ENCODE results near the gene SF3B1.
A peak's percentile ranks its signal among the peaks of the same experiment; 100 is the strongest.
"Not testable (repeated sequence)": the region's sequence is repeated elsewhere in the genome, so short reads cannot be mapped to it uniquely, and the experiment has no call there.

Gene SF3B1

DNA sequence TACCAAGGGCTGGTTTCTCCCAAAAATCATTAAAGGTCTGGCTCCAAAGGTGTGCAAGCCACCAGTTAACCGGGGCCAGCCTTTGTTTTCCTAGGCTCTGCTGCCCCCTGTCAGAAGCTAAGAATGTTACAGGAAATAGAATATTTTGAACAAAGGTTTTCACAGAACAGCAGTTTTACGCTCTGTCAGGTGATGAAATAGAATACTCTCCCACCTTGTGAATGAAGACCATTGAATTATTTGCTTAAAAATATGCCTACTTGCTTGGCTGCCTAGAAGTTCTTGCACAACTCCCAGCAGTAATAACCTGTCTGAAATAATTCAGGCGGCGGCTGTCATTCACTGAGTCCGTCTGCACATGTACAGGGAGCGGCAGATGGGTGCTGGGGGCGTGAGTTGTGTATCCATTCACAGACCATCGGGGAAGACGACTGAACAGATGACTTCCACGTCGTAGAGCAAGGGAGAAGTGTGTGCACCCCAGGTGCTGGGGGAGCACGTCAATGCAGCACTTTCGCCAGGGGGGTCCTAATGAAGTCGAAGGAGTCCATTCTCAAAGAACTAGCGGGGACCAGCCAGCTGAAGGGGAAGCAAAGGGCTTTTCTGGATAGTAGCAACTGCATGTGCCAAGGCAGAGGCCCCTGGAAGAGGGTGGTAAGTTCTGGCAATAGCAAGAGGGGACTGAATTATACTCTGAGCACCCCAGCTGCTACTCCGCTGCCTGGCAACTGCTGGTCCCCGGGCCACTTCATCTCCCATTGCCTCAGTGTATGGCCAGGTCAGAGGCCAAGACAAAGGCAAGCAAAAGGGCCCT is 56.1 kb downstream of the SF3B1 start:
- Mint-ChIP-seq H3K9me3 (ENCODE audit: low read depth) (no peaks in the 10 kb centered on the region), H3K4me3 (no peak overlapping the region), H3K27ac (peak overlapping the region; percentile 34), H3K36me3 (no peaks in the 10 kb centered on the region), H3K4me1 (ENCODE audit: low read depth) (peaks cover 13% of the 10 kb centered on the region), H3K27me3 (peaks cover 1% of the 10 kb centered on the region)

DNA sequence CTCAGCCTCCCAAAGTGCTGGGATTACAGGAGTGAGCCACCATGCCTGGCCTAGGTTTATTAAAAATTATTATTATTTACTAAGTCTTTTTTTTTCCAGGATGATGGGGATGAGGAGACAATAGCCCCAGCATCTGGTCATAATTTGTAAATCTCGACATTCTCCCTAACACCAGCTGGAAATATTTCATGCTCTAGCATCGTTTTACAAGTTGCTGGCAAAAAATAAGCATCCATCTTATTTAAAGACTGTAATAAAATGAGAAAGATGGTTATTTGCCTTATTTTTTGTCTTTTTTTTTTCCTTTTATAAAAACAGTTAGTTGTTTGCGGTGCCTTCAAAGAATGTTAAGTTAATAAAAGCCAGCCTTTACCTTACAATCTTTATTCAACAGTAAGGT is 56.7 kb downstream of the SF3B1 start:
- Mint-ChIP-seq H3K4me1 (ENCODE audit: low read depth) (peaks cover 11% of the 10 kb centered on the region), H3K27me3 (peaks cover 1% of the 10 kb centered on the region), H3K27ac (no peak overlapping the region), H3K9me3 (ENCODE audit: low read depth) (no peaks in the 10 kb centered on the region), H3K4me3 (no peak overlapping the region), H3K36me3 (no peaks in the 10 kb centered on the region)

DNA sequence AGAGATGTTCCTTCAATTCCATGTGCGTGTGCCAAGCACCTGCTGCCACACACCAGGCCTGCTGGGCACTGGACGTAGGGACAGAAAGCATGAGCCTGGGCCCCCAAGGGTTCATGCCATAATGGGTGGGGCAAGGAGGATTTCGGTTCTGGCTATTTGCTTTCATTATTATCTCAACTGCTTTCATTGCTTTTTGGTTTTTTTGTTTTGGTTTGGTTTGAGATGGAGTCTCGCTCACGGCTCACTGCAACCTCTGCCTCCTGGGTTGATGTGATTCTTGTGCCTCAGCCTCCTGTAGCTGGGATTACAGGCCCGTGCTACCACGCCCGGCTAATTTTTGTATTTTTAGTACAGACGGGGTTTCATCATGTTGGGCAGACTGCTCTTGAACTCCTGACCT is 57.2 kb downstream of the SF3B1 start:
- H3K9me3 Mint-ChIP-seq (ENCODE audit: low read depth) = no peaks in the 10 kb centered on the region
- H3K4me3 Mint-ChIP-seq = no peak overlapping the region
- no peaks in the 10 kb centered on the region for H3K36me3 Mint-ChIP-seq
- H3K27ac Mint-ChIP-seq = peak overlapping the region; percentile 30
- peaks cover 11% of the 10 kb centered on the region for H3K4me1 Mint-ChIP-seq (ENCODE audit: low read depth)
- H3K27me3 Mint-ChIP-seq = peaks cover 1% of the 10 kb centered on the region

DNA sequence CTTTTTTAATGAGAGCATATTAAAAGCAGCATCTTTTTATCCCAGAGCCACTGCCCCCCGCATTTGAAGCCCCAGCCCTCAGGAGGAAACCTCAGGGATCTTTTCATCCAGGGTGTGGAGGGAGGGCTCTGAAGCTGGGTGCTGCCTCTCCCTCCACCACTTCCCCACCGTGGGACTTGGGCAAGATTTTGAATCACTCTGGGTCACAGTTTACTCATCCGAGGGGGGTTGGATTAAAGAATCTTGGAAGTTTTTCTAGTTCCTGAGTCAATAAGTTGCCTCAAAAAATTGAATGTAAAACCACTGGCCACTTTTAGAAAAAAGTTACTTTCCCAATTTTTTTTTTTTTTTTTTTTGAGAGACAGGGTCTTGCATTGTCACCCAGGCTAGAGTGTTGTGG is 62.2 kb downstream of the SF3B1 start:
- Mint-ChIP-seq H3K27ac (no peak overlapping the region), H3K4me3 (no peak overlapping the region), H3K9me3 (ENCODE audit: low read depth) (no peaks in the 10 kb centered on the region), H3K27me3 (no peaks in the 10 kb centered on the region), H3K4me1 (ENCODE audit: low read depth) (peaks cover 24% of the 10 kb centered on the region), H3K36me3 (no peaks in the 10 kb centered on the region)

DNA sequence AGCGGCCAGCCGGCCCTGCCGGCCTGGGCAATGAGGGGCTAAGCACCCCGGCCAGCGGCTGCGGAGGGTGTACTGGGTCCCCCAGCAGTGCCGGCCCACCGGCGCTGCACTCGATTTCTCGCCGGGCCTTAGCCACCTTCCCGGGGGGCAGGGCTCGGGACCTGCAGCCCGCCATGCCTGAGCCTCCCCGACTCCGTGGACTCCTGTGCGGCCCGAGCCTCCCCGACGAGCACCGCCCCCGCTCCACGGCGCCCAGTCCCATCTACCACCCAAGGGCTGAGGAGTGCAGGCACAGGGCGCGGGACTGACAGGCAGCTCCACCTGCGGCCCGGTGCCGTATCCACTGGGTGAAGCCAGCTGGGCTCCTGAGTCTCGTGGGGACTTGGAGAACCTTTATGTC is 64.2 kb downstream of the SF3B1 start:
- H3K27me3 Mint-ChIP-seq; H3K4me3 Mint-ChIP-seq; H3K9me3 Mint-ChIP-seq (ENCODE audit: low read depth); H3K27ac Mint-ChIP-seq; H3K36me3 Mint-ChIP-seq: not testable (repeated sequence)
- peaks cover 20% of the 10 kb centered on the region for H3K4me1 Mint-ChIP-seq (ENCODE audit: low read depth)

DNA sequence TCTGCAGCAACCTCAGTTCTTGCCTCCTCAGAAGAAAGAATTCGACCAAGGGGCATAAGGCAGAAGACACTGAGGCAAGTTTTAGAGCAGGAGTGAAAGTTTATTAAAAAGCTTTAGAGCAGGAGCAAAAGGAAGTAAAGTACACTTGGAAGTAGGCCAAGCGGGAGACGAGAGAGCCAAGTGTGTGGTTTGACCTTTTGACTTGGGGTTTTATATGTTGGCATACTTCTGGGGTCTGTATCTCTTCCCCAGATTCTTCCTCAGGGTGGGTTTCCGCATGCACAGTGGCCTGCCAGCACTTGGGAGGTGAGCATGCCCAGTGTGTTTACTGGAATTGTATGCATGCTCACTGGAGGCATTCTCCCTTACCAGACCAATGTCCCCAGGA is 64.9 kb downstream of the SF3B1 start:
- H3K27me3 Mint-ChIP-seq = no peaks in the 10 kb centered on the region
- peak overlapping the region; percentile 33 for H3K4me3 Mint-ChIP-seq
- no peaks in the 10 kb centered on the region for H3K9me3 Mint-ChIP-seq (ENCODE audit: low read depth)
- peak overlapping the region; percentile 64 for H3K27ac Mint-ChIP-seq
- no peaks in the 10 kb centered on the region for H3K36me3 Mint-ChIP-seq
- H3K4me1 Mint-ChIP-seq (ENCODE audit: low read depth) = peaks cover 20% of the 10 kb centered on the region

DNA sequence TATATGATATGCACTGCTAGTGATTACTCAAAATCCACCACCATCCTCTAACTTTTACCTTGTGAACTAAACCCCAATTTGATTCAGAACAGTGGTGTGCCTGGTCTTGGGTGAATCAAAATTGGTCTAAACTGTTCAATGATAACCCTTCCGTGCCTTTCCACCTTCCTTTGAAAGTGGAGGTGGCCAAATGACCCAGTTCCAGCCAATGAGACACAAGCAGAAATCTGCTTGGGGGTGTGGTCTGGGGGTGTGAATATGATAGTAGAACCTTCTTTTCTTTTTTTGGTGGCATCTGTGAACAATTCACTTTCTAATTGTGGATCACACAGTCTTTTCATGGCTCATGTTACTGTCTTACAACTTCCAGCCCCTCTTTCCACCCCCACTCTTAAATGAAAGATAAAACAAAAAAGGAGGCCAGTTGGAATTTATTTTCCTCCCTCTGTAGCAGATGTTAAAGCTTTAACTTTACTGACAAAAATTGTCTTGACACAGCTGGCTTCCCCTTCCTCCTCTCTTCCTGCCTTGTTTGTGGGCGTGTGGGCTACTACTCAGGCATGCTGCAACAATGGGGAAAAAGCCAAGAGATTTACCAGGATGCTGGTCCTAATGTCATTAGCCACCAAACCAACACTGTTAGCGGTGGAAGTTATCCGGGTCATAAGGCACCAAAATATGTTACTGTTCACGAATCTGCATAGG is 65.4 kb downstream of the SF3B1 start:
- Mint-ChIP-seq H3K9me3 (ENCODE audit: low read depth) (no peaks in the 10 kb centered on the region), H3K27me3 (no peaks in the 10 kb centered on the region), H3K4me3 (peak overlapping the region; percentile 33), H3K36me3 (no peaks in the 10 kb centered on the region), H3K27ac (peak overlapping the region; percentile 64), H3K4me1 (ENCODE audit: low read depth) (peaks cover 20% of the 10 kb centered on the region)

DNA sequence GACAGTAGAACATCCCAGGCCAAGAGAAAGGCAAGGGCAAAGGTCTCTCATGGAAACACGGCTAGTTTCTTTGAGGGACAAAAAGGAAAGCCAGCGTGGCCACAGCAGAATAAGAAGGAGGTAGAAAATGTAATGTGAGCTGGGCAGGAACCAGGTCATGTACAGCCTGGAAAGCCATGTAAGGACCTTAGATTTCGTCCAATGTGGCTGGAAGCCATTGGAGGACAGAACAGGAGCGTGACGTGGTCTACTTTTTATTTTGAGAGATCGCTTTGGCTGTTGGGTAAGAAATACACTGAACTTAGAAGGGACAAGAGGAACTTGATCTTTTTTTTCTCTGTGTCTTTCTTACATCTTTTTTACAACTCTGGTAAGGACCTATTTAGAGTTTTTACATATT is 66.4 kb downstream of the SF3B1 start:
- no peak overlapping the region for H3K4me3 Mint-ChIP-seq
- no peak overlapping the region for H3K27ac Mint-ChIP-seq
- peaks cover 23% of the 10 kb centered on the region for H3K4me1 Mint-ChIP-seq (ENCODE audit: low read depth)
- no peaks in the 10 kb centered on the region for H3K9me3 Mint-ChIP-seq (ENCODE audit: low read depth)
- H3K27me3 Mint-ChIP-seq = no peaks in the 10 kb centered on the region
- H3K36me3 Mint-ChIP-seq = no peaks in the 10 kb centered on the region

DNA sequence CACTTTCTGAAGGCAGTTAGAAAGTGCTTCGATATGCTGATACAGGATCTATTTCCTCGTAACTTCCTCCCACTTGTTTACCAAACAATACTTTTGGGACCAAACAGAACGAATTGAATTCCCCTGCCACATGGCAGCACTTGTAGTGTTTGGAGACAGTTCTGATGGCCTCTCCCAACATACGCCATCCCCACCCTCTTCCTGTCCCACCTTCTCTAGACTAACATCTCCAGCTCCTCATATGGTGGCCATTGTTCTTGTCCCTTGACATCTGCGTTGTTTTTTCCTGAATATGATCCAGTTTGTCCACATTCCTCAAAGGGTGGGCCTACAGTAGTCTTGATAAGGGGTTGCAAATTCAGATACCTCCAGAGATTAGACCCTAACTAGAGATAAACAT is 70.8 kb downstream of the SF3B1 start:
- Mint-ChIP-seq H3K4me1 (ENCODE audit: low read depth) (peaks cover 25% of the 10 kb centered on the region), H3K9me3 (ENCODE audit: low read depth) (no peaks in the 10 kb centered on the region), H3K27me3 (no peaks in the 10 kb centered on the region), H3K27ac (no peak overlapping the region), H3K4me3 (no peak overlapping the region), H3K36me3 (no peaks in the 10 kb centered on the region)

DNA sequence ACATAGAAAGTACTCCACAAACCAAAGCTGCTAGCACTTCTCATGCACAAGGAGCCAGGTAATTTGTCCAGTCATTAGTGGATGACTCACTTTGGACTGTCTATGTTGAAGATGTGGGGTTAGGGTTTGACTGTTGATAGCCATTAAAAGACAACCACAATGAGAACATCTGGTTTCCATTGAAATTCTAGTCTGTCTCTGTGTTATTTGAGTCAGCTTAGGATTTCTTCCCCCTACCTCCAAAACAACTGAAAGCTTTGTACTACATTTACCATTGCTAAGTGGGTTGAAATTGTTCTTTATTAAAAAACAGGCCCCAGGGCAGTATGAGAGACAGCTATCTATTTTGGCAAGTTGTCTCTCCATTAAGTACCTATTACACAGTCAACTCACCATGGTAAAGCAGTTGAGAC is 74.1 kb downstream of the SF3B1 start:
- Mint-ChIP-seq H3K4me1 (ENCODE audit: low read depth) (peaks cover 34% of the 10 kb centered on the region), H3K4me3 (no peak overlapping the region), H3K27me3 (no peaks in the 10 kb centered on the region), H3K9me3 (ENCODE audit: low read depth) (no peaks in the 10 kb centered on the region), H3K27ac (peak overlapping the region; percentile 3), H3K36me3 (no peaks in the 10 kb centered on the region)

DNA sequence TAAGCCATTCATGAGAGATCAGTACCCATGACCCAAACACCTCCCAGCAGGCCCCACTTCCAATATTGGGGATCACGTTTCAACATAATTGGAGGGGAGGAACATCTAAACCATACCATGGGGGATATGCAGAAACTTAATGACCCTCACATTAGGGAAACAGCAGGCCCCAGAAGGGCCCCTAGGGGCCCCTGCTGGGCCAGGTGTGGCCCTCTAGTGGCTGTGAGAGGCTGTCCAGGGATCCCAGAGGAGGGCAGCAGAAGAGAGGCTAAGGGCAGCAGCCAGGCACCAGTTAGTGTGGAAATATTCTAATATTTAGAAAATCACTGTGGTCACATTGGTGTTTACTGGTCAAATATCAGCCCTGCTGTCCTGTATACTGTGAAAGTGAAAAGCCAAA is 75.0 kb downstream of the SF3B1 start:
- H3K27me3 Mint-ChIP-seq = no peaks in the 10 kb centered on the region
- peaks cover 34% of the 10 kb centered on the region for H3K4me1 Mint-ChIP-seq (ENCODE audit: low read depth)
- H3K27ac Mint-ChIP-seq = no peak overlapping the region
- no peaks in the 10 kb centered on the region for H3K9me3 Mint-ChIP-seq (ENCODE audit: low read depth)
- no peaks in the 10 kb centered on the region for H3K36me3 Mint-ChIP-seq
- H3K4me3 Mint-ChIP-seq = no peak overlapping the region

DNA sequence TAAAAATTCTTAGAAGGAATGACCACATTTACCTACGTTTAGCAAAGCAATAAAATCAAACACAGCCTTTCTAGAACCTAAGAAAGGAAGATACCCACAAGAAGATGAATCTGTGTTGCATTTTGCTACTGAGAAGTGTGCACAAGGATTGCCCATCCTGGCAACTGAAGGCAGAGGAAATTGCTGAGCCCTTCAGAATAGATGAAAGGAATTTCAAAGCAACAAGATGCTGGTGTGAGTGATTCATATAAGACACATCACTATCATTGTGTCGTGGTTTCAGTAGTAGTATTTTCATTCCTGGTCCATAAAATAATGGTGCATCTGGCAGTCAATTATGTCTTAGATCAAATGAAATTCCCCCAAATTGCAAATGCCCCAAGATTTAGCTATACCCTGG is 75.9 kb downstream of the SF3B1 start:
- Mint-ChIP-seq H3K4me1 (ENCODE audit: low read depth) (peaks cover 32% of the 10 kb centered on the region), H3K9me3 (ENCODE audit: low read depth) (no peaks in the 10 kb centered on the region), H3K27ac (peak overlapping the region; percentile 47), H3K36me3 (no peaks in the 10 kb centered on the region), H3K4me3 (no peak overlapping the region), H3K27me3 (no peaks in the 10 kb centered on the region)

DNA sequence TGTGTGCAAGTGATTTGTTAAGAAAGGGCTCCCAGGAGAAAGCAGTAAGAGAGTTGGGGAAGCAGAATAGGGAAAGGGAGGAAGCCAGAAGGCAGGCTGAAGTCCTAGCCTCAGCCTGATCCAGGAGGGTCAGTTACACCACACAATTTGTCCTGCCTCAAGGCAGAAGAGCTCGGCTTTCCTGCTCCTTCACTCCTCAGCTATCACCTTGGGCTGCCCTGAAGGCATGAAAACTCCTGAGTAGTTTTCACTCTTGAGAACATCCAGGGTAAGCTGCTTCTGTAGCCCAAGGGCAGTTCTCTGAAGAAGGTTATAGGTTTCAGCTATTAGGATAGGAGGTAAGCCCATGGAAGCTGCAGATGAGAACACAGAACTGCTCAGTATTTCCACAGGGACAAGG is 76.8 kb downstream of the SF3B1 start:
- H3K36me3 Mint-ChIP-seq = no peaks in the 10 kb centered on the region
- H3K27me3 Mint-ChIP-seq = no peaks in the 10 kb centered on the region
- no peaks in the 10 kb centered on the region for H3K9me3 Mint-ChIP-seq (ENCODE audit: low read depth)
- no peak overlapping the region for H3K4me3 Mint-ChIP-seq
- H3K4me1 Mint-ChIP-seq (ENCODE audit: low read depth) = peaks cover 31% of the 10 kb centered on the region
- no peak overlapping the region for H3K27ac Mint-ChIP-seq

DNA sequence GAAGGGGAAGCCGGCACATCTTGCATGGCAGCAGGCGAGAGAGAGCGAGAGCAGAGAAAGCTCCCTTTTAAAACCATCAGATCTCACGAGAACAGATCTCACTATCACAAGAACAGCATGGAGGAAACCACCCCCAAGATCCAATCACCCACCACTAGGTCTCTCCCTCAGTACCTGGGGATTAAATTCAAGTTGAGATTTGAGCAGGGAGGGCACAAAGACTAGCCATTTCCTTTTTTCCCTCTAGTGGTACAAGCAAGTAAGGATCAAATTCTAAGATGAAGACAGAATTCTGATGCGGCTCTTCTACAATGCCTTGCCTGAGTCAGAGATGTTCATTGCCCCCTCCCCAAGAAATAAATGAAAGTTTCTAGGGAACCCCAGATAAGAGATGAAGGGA is 78.7 kb downstream of the SF3B1 start:
- H3K36me3 Mint-ChIP-seq = no peaks in the 10 kb centered on the region
- no peaks in the 10 kb centered on the region for H3K27me3 Mint-ChIP-seq
- H3K9me3 Mint-ChIP-seq (ENCODE audit: low read depth) = no peaks in the 10 kb centered on the region
- H3K27ac Mint-ChIP-seq = peak overlapping the region; percentile 70
- H3K4me1 Mint-ChIP-seq (ENCODE audit: low read depth) = peaks cover 32% of the 10 kb centered on the region
- H3K4me3 Mint-ChIP-seq = no peak overlapping the region

DNA sequence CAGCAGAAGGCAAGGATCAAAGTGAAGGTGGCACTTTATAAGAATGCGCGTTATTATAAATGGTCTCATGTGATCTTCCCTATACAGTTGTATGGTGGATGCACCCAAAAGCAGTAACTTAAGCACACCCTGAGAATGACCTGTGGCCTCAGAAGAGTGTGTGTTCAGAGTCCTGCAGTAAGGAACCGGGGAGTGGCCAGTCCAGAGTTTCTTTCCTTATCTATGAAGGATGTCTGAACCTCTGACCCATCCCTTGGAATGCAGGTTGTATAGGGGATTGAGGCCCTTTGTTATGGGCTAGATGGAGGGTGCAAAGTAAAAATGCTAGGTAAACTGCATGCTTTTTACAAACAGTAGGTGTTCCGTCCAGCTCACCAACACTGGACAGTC is 80.7 kb downstream of the SF3B1 start:
- H3K27ac Mint-ChIP-seq = no peak overlapping the region
- peaks cover 28% of the 10 kb centered on the region for H3K4me1 Mint-ChIP-seq (ENCODE audit: low read depth)
- no peaks in the 10 kb centered on the region for H3K9me3 Mint-ChIP-seq (ENCODE audit: low read depth)
- no peak overlapping the region for H3K4me3 Mint-ChIP-seq
- no peaks in the 10 kb centered on the region for H3K27me3 Mint-ChIP-seq
- H3K36me3 Mint-ChIP-seq = no peaks in the 10 kb centered on the region

All from activated naive CD8-positive, alpha-beta T cell (primary cell).